ENCODE data around the gene RAET1E.

GRCh38 chr6:149855741-149856140 is 42.2 kb downstream of the RAET1E start:
- TF ChIP-seq, protein P1, sequence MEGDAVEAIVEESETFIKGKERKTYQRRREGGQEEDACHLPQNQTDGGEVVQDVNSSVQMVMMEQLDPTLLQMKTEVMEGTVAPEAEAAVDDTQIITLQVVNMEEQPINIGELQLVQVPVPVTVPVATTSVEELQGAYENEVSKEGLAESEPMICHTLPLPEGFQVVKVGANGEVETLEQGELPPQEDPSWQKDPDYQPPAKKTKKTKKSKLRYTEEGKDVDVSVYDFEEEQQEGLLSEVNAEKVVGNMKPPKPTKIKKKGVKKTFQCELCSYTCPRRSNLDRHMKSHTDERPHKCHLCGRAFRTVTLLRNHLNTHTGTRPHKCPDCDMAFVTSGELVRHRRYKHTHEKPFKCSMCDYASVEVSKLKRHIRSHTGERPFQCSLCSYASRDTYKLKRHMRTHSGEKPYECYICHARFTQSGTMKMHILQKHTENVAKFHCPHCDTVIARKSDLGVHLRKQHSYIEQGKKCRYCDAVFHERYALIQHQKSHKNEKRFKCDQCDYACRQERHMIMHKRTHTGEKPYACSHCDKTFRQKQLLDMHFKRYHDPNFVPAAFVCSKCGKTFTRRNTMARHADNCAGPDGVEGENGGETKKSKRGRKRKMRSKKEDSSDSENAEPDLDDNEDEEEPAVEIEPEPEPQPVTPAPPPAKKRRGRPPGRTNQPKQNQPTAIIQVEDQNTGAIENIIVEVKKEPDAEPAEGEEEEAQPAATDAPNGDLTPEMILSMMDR (IDR thresholded peaks at IDR 0.05 in 8 of 11, conservative IDR thresholded peaks at IDR 0.05 in 3 of 11), result no peak
- TF ChIP-seq POLR2A (IDR thresholded peaks at IDR 0.05) (no peak), POLR2AphosphoS5 (IDR thresholded peaks at IDR 0.05) (no peak)
